ENCODE measurements around the gene ZNF219. TPM values are rescaled to one million over a fixed set of nuclear protein-coding genes. Genes with fewer than 3 reads are reported as not detected.

The ZNF219 gene
- total and polyA plus RNA-seq, 2 donors (not counting 1 experiment from before 2014, with no cell fraction given): 3.3 to 6.4 TPM

DNA sequence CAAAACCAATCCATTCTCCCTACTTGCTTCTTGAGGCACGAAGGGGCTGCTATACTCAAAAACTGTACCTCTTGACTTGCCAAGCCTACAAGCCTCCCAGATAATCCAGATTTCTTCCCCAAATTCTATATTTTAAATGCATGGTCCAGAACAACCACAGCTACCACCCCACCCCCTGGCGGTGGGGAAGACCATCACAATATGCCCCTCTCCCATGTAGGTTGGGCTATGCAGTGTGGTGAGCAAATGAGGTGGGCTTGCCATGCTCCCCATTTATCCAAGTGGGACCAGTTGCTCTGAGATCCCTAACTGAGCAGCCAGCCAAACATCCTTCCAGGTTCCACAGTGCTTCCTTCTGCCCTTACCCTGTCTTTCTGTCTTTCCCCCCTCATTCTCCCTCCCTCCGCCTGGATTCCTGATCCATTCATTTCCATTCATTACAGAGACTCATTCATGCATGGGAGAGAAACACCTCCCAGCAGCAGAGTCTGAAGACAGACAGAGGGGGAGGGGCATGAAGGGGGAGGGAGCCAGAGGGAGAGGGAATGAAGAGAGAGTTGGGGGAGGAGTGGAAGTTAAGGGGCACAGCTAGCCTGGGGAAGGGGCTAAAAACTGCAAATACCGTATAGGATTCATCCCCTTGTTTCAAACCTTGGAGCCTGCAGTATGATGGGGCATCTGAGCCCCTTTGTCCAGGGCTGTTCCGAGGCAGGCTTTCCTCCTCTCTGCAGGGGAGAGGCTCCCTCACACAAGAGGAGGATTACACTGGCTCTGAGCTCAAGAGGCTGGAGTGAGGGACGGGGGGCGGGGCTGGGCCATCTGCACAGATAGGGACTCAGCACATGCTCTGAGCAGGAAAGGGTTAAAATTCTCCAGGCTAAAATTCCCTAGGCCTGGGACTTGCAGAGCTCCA lies 4.4 kb downstream of the ZNF219 start:
- no peaks in the 10 kb centered on the region for H4K20me1 ChIP-seq (ENCODE audit: control insufficient read depth, insufficient read depth, low read length, poor library complexity, severe bottlenecking)
- ChIA-PET POLR2A (no interaction called here), CTCF (interaction anchor here (1.0 to 7.5 kb wide), 11 partner anchors 10 to 86 kb away, joined by 3 to 171 read pairs (median 9); partner anchors contain the start of genes ARHGEF40 and TMEM253)
- peaks cover 9 to 19% of the 10 kb centered on the region in 2 donors for H3K4me1 ChIP-seq (ENCODE audit: control insufficient read depth in 2 of 2, insufficient read depth in 2 of 2, low read length in 2 of 2)
- no peak overlapping the region for H3K9ac ChIP-seq (ENCODE audit: low read length)
- no peak overlapping the region for H3K27ac Mint-ChIP-seq
- no peak overlapping the region for H3K4me3 Mint-ChIP-seq
- no peaks in the 10 kb centered on the region for H3K36me3 ChIP-seq (replicated peaks in 1 of 2; ENCODE audit: control extremely low read depth in 1 of 2, control insufficient read depth in 1 of 2, extremely low read depth in 1 of 2, insufficient read depth in 2 of 2, low read length in 1 of 2)
- H3K4me1 Mint-ChIP-seq: peaks cover 16% of the 10 kb centered on the region
- DNase-seq: no peak
- no peaks in the 10 kb centered on the region for H3K9me3 Mint-ChIP-seq (ENCODE audit: insufficient read depth)
- peaks cover 0 to 5% (median 0%) of the 10 kb centered on the region in 3 donors for H3K9me3 ChIP-seq (ENCODE audit: control extremely low read depth in 1 of 3, control insufficient read depth in 2 of 3, insufficient read depth in 1 of 3, low read length in 2 of 3)
- no peak for ATAC-seq (ENCODE audit: low read depth)
- peaks cover 4% of the 10 kb centered on the region for H3K27me3 Mint-ChIP-seq
- 97% methylated on average over 2 of the region's 7 CpGs for WGBS (ENCODE audit: insufficient coverage)
- intact Hi-C loops (cut with micrococcal nuclease): no loop called here
- no peak overlapping the region for H2AFZ ChIP-seq (ENCODE audit: insufficient read depth, low read depth, low read length, poor library complexity, severe bottlenecking)
- H3K4me2 ChIP-seq (replicated peaks; ENCODE audit: low read depth, low read length, poor library complexity, severe bottlenecking): no peak overlapping the region
- peaks cover 0 to 10% (median 3%) of the 10 kb centered on the region in 4 experiments for H3K27me3 ChIP-seq (replicated peaks in 1 of 4; ENCODE audit: control extremely low read depth in 1 of 4, control insufficient read depth in 3 of 4, insufficient read depth in 4 of 4, low read length in 3 of 4)
- no peak overlapping the region for H3K4me3 ChIP-seq (ENCODE audit: control extremely low read depth in 1 of 5, extremely low read depth in 1 of 5, insufficient read depth in 1 of 5, low read depth in 2 of 5, low read length in 4 of 5)
- H3K27ac ChIP-seq (ENCODE audit: low read length in 2 of 2): no peak overlapping the region
- no peaks in the 10 kb centered on the region for H3K79me2 ChIP-seq (ENCODE audit: control insufficient read depth, insufficient read depth, low read length)
- TF ChIP-seq, protein P1, sequence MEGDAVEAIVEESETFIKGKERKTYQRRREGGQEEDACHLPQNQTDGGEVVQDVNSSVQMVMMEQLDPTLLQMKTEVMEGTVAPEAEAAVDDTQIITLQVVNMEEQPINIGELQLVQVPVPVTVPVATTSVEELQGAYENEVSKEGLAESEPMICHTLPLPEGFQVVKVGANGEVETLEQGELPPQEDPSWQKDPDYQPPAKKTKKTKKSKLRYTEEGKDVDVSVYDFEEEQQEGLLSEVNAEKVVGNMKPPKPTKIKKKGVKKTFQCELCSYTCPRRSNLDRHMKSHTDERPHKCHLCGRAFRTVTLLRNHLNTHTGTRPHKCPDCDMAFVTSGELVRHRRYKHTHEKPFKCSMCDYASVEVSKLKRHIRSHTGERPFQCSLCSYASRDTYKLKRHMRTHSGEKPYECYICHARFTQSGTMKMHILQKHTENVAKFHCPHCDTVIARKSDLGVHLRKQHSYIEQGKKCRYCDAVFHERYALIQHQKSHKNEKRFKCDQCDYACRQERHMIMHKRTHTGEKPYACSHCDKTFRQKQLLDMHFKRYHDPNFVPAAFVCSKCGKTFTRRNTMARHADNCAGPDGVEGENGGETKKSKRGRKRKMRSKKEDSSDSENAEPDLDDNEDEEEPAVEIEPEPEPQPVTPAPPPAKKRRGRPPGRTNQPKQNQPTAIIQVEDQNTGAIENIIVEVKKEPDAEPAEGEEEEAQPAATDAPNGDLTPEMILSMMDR (IDR thresholded peaks at IDR 0.05): no peak
- no peak for TF ChIP-seq EZH2 (IDR thresholded peaks at IDR 0.05; ENCODE audit: borderline replicate concordance, insufficient read depth, low read depth, low read length, poor library complexity, severe bottlenecking)

DNA sequence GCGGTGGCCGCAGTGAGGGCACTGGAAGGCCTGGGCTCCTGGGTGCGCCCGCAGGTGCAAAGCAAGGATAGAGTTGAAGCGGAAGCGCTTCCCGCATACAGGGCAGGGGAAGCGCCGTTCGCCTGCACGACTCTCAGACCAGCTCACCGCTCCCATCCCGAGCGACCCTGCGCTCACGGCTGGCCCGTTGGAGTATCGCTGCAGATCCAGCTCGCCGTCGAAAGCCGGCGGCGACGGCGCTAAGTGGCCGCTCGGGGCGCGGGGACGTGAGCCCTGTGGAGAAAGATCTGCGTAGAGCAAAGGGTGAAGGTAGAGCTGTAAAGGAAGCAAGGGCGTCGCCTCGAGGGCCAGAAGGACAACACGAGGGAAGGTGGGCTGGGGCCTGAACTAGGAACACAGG lies 5.4 kb downstream of the ZNF219 start:
- POLR2A ChIA-PET: interaction anchor here (1.0 to 2.0 kb wide), 3 partner anchors 10 to 22 kb away, joined by 4 to 8 read pairs (median 4); no protein-coding TSS in a partner anchor
- no peak overlapping the region for H3K27ac Mint-ChIP-seq
- no peak overlapping the region for H3K9ac ChIP-seq (ENCODE audit: low read length)

More for the DNA sequence above, 5.4 kb downstream of the ZNF219 start:
- no peaks in the 10 kb centered on the region for H3K79me2 ChIP-seq (ENCODE audit: control insufficient read depth, insufficient read depth, low read length)
- H2AFZ ChIP-seq (ENCODE audit: insufficient read depth, low read depth, low read length, poor library complexity, severe bottlenecking): no peak overlapping the region
- no peaks in the 10 kb centered on the region for H4K20me1 ChIP-seq (ENCODE audit: control insufficient read depth, insufficient read depth, low read length, poor library complexity, severe bottlenecking)
- H3K4me3 ChIP-seq (ENCODE audit: control extremely low read depth in 1 of 5, extremely low read depth in 1 of 5, insufficient read depth in 1 of 5, low read depth in 2 of 5, low read length in 4 of 5): no peak overlapping the region
- WGBS (ENCODE audit: insufficient coverage): 94% methylated on average over 36 of the region's 36 CpGs
- TF ChIP-seq, protein P1 (IDR thresholded peaks at IDR 0.05): no peak
- no peak for TF ChIP-seq EZH2 (IDR thresholded peaks at IDR 0.05; ENCODE audit: borderline replicate concordance, insufficient read depth, low read depth, low read length, poor library complexity, severe bottlenecking)
- peak overlapping the region; percentile 36 for H3K4me2 ChIP-seq (replicated peaks; ENCODE audit: low read depth, low read length, poor library complexity, severe bottlenecking)
- intact Hi-C loops (cut with micrococcal nuclease): no loop called here
- no peak for ATAC-seq (ENCODE audit: low read depth)
- H3K9me3 Mint-ChIP-seq (ENCODE audit: insufficient read depth): no peaks in the 10 kb centered on the region
- peaks cover 4 to 14% of the 10 kb centered on the region in 2 donors for H3K4me1 ChIP-seq (ENCODE audit: control insufficient read depth in 2 of 2, insufficient read depth in 2 of 2, low read length in 2 of 2)
- CTCF ChIA-PET: interaction anchor here (0.6 to 7.5 kb wide), 18 partner anchors 9 to 93 kb away, joined by 3 to 171 read pairs (median 5); partner anchors contain the start of genes ARHGEF40 and TMEM253
- peaks cover 0 to 5% (median 0%) of the 10 kb centered on the region in 3 donors for H3K9me3 ChIP-seq (ENCODE audit: control extremely low read depth in 1 of 3, control insufficient read depth in 2 of 3, insufficient read depth in 1 of 3, low read length in 2 of 3)
- no peak overlapping the region for H3K27ac ChIP-seq (ENCODE audit: low read length in 2 of 2)
- peaks cover 12% of the 10 kb centered on the region for H3K4me1 Mint-ChIP-seq
- no peak overlapping the region for H3K4me3 Mint-ChIP-seq
- DNase-seq: no peak
- H3K27me3 Mint-ChIP-seq: no peaks in the 10 kb centered on the region
- H3K27me3 ChIP-seq (replicated peaks in 1 of 4; ENCODE audit: control extremely low read depth in 1 of 4, control insufficient read depth in 3 of 4, insufficient read depth in 4 of 4, low read length in 3 of 4): peaks cover 0 to 4% (median 0%) of the 10 kb centered on the region in 4 experiments
- H3K36me3 ChIP-seq (replicated peaks in 1 of 2; ENCODE audit: control extremely low read depth in 1 of 2, control insufficient read depth in 1 of 2, extremely low read depth in 1 of 2, insufficient read depth in 2 of 2, low read length in 1 of 2): no peaks in the 10 kb centered on the region
